Muscle of leg (tissue), 11 donors: ENCODE data around the gene GALNT12. TPM values are rescaled to one million over a fixed set of nuclear protein-coding genes. Genes with fewer than 3 reads are reported as not detected.

Experiments
- DNase-seq: peaks from one replicate; pipeline ENCODE4 v3.0.0; 2013
- H3K27ac ChIP-seq: one replicate; pipeline ENCODE4 v1.5.1; 2013; ENCODE audit warnings: mild to moderate bottlenecking, low read length, control low read depth
- H3K27me3 ChIP-seq: one replicate; pipeline ENCODE4 v1.6.1; 2013; ENCODE audit warnings: low read length; ENCODE audit not compliant: control insufficient read depth, insufficient read depth
- H3K36me3 ChIP-seq: one replicate; pipeline ENCODE4 v1.6.1; 2013; ENCODE audit warnings: low read length; ENCODE audit not compliant: control insufficient read depth, insufficient read depth
- H3K4me1 ChIP-seq: one replicate; pipeline ENCODE4 v1.6.1; 2013; ENCODE audit warnings: low read length; ENCODE audit not compliant: control insufficient read depth, insufficient read depth
- H3K4me3 ChIP-seq: one replicate; pipeline ENCODE4 v1.5.1; 2013; ENCODE audit warnings: low read length, control low read depth
- H3K9me3 ChIP-seq: replicated peaks from 2 replicates; pipeline ENCODE4 v1.6.1; 2013; ENCODE audit warnings: low read depth, low read length; ENCODE audit not compliant: control insufficient read depth
- WGBS: methylation state at CpG from one replicate; pipeline ENCODE4 v1.1.5; 2013; ENCODE audit warnings: missing lambda C conversion rate; ENCODE audit not compliant: insufficient coverage; 5-methylcytosine and 5-hydroxymethylcytosine counted together
- polyA plus RNA-seq, 8 donors: library from polyadenylated mRNA; unstranded; fragments of 120-200 nt; gene quantifications; one replicate each; pipeline versions ENCODE4 v1.2.1 to v1.2.3, GENCODE V29; 2013; ENCODE audit warnings: inconsistent platforms in 1 of 8, low replicate concordance in 1 of 8; ENCODE audit not compliant: insufficient read length in 8 of 8, insufficient read depth in 1 of 8
- total RNA-seq: library from RNA; stranded (reverse); fragments of 120-200 nt; gene quantifications from one replicate; pipeline ENCODE4 v1.2.4, GENCODE V29; 2013

Gene GALNT12
- total and polyA plus RNA-seq, 9 donors: 2.7 to 4.6 (median 3.6) TPM

- Histone ChIP-seq H3K4me3 (no peak overlapping the region), H3K27me3 (no peaks in the 10 kb centered on the region), H3K4me1 (no peaks in the 10 kb centered on the region), H3K36me3 (no peaks in the 10 kb centered on the region), H3K27ac (no peak overlapping the region), H3K9me3 (no peaks in the 10 kb centered on the region)
- DNase-seq: no peak
- WGBS: no CpG with 5 or more reads among the region's 1 CpG
Measured at GRCh38 chr9:98832768-98833089, 25.3 kb downstream of the GALNT12 start.

GRCh38 chr9:98833090-98833956, 25.9 kb downstream of the GALNT12 start:
- H3K27me3 ChIP-seq: no peaks in the 10 kb centered on the region
- H3K36me3 ChIP-seq: no peaks in the 10 kb centered on the region
- no peak overlapping the region for H3K27ac ChIP-seq
- WGBS: 80% methylated on average over 9 of the region's 9 CpGs
- no peak for DNase-seq
- H3K4me3 ChIP-seq: no peak overlapping the region
- H3K4me1 ChIP-seq: no peaks in the 10 kb centered on the region
- no peaks in the 10 kb centered on the region for H3K9me3 ChIP-seq

GRCh38 chr9:98834386-98834785, 26.9 kb downstream of the GALNT12 start:
- H3K36me3 ChIP-seq: no peaks in the 10 kb centered on the region

GRCh38 chr9:98836206-98836605, 28.7 kb downstream of the GALNT12 start:
- no peak for DNase-seq
- H3K9me3 ChIP-seq: no peaks in the 10 kb centered on the region
- no peak overlapping the region for H3K27ac ChIP-seq
- H3K36me3 ChIP-seq: no peaks in the 10 kb centered on the region
- H3K27me3 ChIP-seq: no peaks in the 10 kb centered on the region
- no peaks in the 10 kb centered on the region for H3K4me1 ChIP-seq
- H3K4me3 ChIP-seq: no peak overlapping the region
- WGBS: 46% methylated on average over 2 of the region's 4 CpGs

More at GRCh38 chr9:98834386-98834785, 26.9 kb downstream of the GALNT12 start:
- no peaks in the 10 kb centered on the region for H3K27me3 ChIP-seq
- H3K4me3 ChIP-seq: no peak overlapping the region
- DNase-seq: no peak
- WGBS: 84% methylated on average over 6 of the region's 9 CpGs
- no peak overlapping the region for H3K27ac ChIP-seq
- no peaks in the 10 kb centered on the region for H3K4me1 ChIP-seq
- H3K9me3 ChIP-seq: no peaks in the 10 kb centered on the region

- whole genome bisulfite sequencing: 76% methylated on average over 3 of the region's 4 CpGs
- Histone ChIP-seq H3K27ac (no peak overlapping the region), H3K27me3 (no peaks in the 10 kb centered on the region)
Measured at GRCh38 chr9:98837516-98837915, 30.0 kb downstream of the GALNT12 start.

GRCh38 chr9:98838155-98838867, 30.8 kb downstream of the GALNT12 start:
- WGBS: 97% methylated on average over 5 of the region's 6 CpGs
- no peak overlapping the region for H3K27ac ChIP-seq
- no peaks in the 10 kb centered on the region for H3K4me1 ChIP-seq
- H3K27me3 ChIP-seq: no peaks in the 10 kb centered on the region
- H3K36me3 ChIP-seq: no peaks in the 10 kb centered on the region
- H3K9me3 ChIP-seq: no peaks in the 10 kb centered on the region
- DNase-seq: no peak
- no peak overlapping the region for H3K4me3 ChIP-seq

More at GRCh38 chr9:98837516-98837915, 30.0 kb downstream of the GALNT12 start:
- Histone ChIP-seq H3K4me1 (no peaks in the 10 kb centered on the region), H3K4me3 (no peak overlapping the region), H3K36me3 (no peaks in the 10 kb centered on the region), H3K9me3 (no peaks in the 10 kb centered on the region)
- DNase-seq: no peak

GRCh38 chr9:98838868-98839565, 31.5 kb downstream of the GALNT12 start:
- no peaks in the 10 kb centered on the region for H3K36me3 ChIP-seq
- H3K4me1 ChIP-seq: no peaks in the 10 kb centered on the region
- no peak overlapping the region for H3K27ac ChIP-seq
- H3K27me3 ChIP-seq: no peaks in the 10 kb centered on the region
- H3K4me3 ChIP-seq: no peak overlapping the region
- H3K9me3 ChIP-seq: no peaks in the 10 kb centered on the region
- no peak for DNase-seq
- WGBS: 86% methylated on average over 3 of the region's 6 CpGs

- 63% methylated on average over 2 of the region's 4 CpGs for WGBS
- Histone ChIP-seq H3K4me1 (no peaks in the 10 kb centered on the region), H3K4me3 (no peak overlapping the region), H3K9me3 (no peaks in the 10 kb centered on the region), H3K27ac (no peak overlapping the region), H3K27me3 (no peaks in the 10 kb centered on the region), H3K36me3 (no peaks in the 10 kb centered on the region)
- no peak for DNase-seq
Measured at GRCh38 chr9:98839724-98840123, 32.3 kb downstream of the GALNT12 start.

- no peaks in the 10 kb centered on the region for H3K9me3 ChIP-seq
- WGBS: no CpG with 5 or more reads among the region's 7 CpGs
- no peak overlapping the region for H3K27ac ChIP-seq
- no peaks in the 10 kb centered on the region for H3K27me3 ChIP-seq
- H3K4me3 ChIP-seq: no peak overlapping the region
- no peaks in the 10 kb centered on the region for H3K4me1 ChIP-seq
- DNase-seq: no peak
- H3K36me3 ChIP-seq: no peaks in the 10 kb centered on the region
Measured at GRCh38 chr9:98842510-98842909, 35.0 kb downstream of the GALNT12 start.

- Histone ChIP-seq H3K27me3 (no peaks in the 10 kb centered on the region), H3K36me3 (no peaks in the 10 kb centered on the region), H3K27ac (no peak overlapping the region), H3K4me1 (peaks cover 5% of the 10 kb centered on the region), H3K9me3 (no peaks in the 10 kb centered on the region), H3K4me3 (no peak overlapping the region)
- no peak for DNase-seq
- WGBS: 80% methylated on average over 2 of the region's 5 CpGs
Measured at GRCh38 chr9:98846081-98846480, 38.6 kb downstream of the GALNT12 start.
